Bronchial epithelial cell (primary cell): ENCODE measurements around the gene CD36. TPM values are rescaled to one million over a fixed set of nuclear protein-coding genes. Genes with fewer than 3 reads are reported as not detected.

ENCODE experiments used
- DNase-seq: peaks from one replicate; pipeline ENCODE4 v3.0.0-alpha.2; 2010; ENCODE audit warnings: low read depth
- FAIRE-seq: peaks from 2 replicates; lab custom pipeline; 2011; peaks lifted over from hg19 to GRCh38; lab: Jason Lieb, UNC
- H3K27me3 ChIP-seq: 2 replicates; pipeline ENCODE4 v1.5.1; 2011; ENCODE audit warnings: low read length; ENCODE audit not compliant: control insufficient read depth, insufficient read depth
- H3K36me3 ChIP-seq: 2 replicates; pipeline ENCODE4 v1.5.1; 2011; ENCODE audit warnings: low read length; ENCODE audit not compliant: control insufficient read depth, insufficient read depth
- H3K4me3 ChIP-seq: 2 replicates; pipeline ENCODE4 v1.5.1; 2011; ENCODE audit warnings: mild to moderate bottlenecking, low read depth, low read length, control low read depth
- total RNA-seq: library from RNA; depleted of rRNA; stranded (reverse); fragments of >200 nt; gene quantifications from 2 replicates; pipeline ENCODE4 v1.2.1, GENCODE V29; 2014
- TF ChIP-seq, protein P1 (sequence below): IDR thresholded peaks from 2 replicates; pipeline ENCODE4 v1.5.1; 2011; ENCODE audit warnings: mild to moderate bottlenecking, moderate library complexity, low read length, control low read depth, inconsistent platforms; ENCODE audit not compliant: insufficient read depth, severe bottlenecking

CD36 gene
- total RNA-seq, 1 donor from 2014 or later, result 1.3 TPM

- FAIRE-seq, result no peak
- H3K4me3 ChIP-seq, result no peak overlapping the region
- TF ChIP-seq, protein P1, sequence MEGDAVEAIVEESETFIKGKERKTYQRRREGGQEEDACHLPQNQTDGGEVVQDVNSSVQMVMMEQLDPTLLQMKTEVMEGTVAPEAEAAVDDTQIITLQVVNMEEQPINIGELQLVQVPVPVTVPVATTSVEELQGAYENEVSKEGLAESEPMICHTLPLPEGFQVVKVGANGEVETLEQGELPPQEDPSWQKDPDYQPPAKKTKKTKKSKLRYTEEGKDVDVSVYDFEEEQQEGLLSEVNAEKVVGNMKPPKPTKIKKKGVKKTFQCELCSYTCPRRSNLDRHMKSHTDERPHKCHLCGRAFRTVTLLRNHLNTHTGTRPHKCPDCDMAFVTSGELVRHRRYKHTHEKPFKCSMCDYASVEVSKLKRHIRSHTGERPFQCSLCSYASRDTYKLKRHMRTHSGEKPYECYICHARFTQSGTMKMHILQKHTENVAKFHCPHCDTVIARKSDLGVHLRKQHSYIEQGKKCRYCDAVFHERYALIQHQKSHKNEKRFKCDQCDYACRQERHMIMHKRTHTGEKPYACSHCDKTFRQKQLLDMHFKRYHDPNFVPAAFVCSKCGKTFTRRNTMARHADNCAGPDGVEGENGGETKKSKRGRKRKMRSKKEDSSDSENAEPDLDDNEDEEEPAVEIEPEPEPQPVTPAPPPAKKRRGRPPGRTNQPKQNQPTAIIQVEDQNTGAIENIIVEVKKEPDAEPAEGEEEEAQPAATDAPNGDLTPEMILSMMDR, result no peak
- no peaks in the 10 kb centered on the region for H3K27me3 ChIP-seq
- no peak for DNase-seq
- no peaks in the 10 kb centered on the region for H3K36me3 ChIP-seq
Observed at GRCh38 chr7:80646083-80646865, 7.8 kb downstream of the CD36 start.

- TF ChIP-seq, protein P1, result no peak
- H3K27me3 ChIP-seq, result no peaks in the 10 kb centered on the region
- no peak overlapping the region for H3K4me3 ChIP-seq
- no peaks in the 10 kb centered on the region for H3K36me3 ChIP-seq
- FAIRE-seq, result no peak
- DNase-seq, result no peak
Observed at GRCh38 chr7:80647436-80647835, 9.0 kb downstream of the CD36 start.

DNA sequence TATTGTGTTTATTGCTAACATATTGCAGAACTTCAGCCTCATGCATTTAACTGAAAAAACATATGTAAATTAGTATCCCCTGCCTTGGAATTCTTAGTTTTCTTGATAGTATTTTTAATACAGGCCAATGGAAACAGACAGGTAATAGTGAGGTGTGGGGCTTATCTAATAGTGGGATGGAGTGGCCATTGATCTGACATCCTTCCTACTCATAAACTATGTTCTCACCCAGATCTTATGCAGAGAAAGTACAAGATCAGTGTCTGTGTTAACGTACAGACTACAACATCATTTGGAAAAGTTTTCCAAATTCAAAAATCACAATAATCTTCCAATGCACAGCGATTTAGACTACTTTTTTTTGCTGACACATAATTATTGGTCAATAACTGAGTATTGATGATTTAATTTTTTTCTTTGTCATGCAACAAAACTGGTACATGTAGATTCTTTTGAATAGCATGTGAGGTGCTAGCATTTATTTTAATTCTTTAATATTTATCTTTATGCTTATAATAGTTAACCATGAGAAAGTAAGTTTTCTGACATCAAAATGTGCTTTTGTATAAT is 9.7 kb downstream of the CD36 start:
- DNase-seq (no peak), FAIRE-seq (no peak)
- H3K36me3 ChIP-seq, result no peaks in the 10 kb centered on the region
- TF ChIP-seq, protein P1, result no peak
- no peak overlapping the region for H3K4me3 ChIP-seq
- H3K27me3 ChIP-seq, result no peaks in the 10 kb centered on the region

DNA sequence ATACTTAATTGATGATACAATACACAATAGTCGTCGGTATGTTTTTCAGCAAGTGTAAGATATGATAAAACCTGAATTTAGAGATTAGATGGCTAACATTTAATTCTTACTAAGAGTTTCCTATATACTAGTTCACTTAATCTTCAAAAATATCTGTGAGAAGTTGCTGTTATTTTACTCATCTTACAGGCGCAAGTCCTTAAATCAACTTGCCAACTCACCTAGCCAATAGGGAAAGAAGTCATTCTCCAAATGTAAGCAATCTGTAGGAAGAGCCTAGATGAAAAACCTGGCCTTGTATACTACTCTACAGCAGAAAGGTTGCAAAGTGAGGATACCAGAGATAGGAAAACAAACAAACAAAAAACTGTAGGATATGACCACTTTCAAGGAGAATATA is 10.6 kb downstream of the CD36 start:
- Histone ChIP-seq H3K4me3 (no peak overlapping the region), H3K36me3 (no peaks in the 10 kb centered on the region), H3K27me3 (no peaks in the 10 kb centered on the region)
- DNase-seq (no peak), FAIRE-seq (no peak)
- TF ChIP-seq, protein P1, result no peak

DNA sequence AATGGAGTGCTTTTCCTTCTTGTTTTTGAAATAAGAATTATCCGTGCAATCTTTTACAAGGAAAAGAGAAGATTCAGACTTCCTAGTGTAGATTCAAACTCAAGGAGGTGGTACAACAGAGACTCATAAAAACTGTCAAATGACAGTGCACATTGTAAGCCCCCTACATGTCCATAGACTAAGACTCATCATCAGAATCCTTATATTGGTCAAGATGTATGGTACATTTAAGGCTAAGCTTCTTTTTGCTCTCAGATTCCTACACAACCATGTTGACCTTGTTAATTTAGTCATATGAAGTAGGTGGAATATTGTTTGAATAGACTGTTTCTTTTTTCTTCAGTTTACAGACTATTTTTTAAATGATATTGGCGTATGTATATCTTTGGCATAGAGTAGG is 11.6 kb downstream of the CD36 start:
- no peak for FAIRE-seq
- Histone ChIP-seq H3K27me3 (no peaks in the 10 kb centered on the region), H3K36me3 (no peaks in the 10 kb centered on the region), H3K4me3 (no peak overlapping the region)
- no peak for DNase-seq
- TF ChIP-seq, protein P1, result no peak
